Panc1 (cell line): ENCODE measurements around the gene WRNIP1. TPM values are rescaled to one million over a fixed set of nuclear protein-coding genes. Genes with fewer than 3 reads are reported as not detected.

Source experiments
- ATAC-seq: fragments of 200-7000 bp; cut with Tn5 transposase; 2 replicates; pipeline ENCODE4 v1.9.1; 2020; ENCODE audit warnings: mild to moderate bottlenecking, moderate library complexity
- Bru-seq: library from RNA; stranded (reverse); fragments of 400-500 nt; gene quantifications from one replicate; lab custom pipeline; 2021; lab: Mats Ljungman, UMichigan
- BruChase-seq, 2 experiments: library from RNA; stranded (reverse); fragments of 400-500 nt; gene quantifications; one replicate each; lab custom pipeline; 2021; lab: Mats Ljungman, UMichigan
- BruUV-seq: library from RNA; stranded (reverse); fragments of 400-500 nt; replicated peaks from 2 replicates; lab custom pipeline; 2021; lab: Mats Ljungman, UMichigan
- CTCF ChIA-PET: fragments of 300-600 bp; sonication (Branson Sonifier 250); formaldehyde crosslinking; loops from one replicate; lab custom pipeline; 2022; ENCODE audit warnings: antibody characterized with exemption; lab: Charles Lee
- POLR2A ChIA-PET: fragments of 300-600 bp; sonication (Branson Sonifier 250); formaldehyde crosslinking; loops from one replicate; lab custom pipeline; 2022; ENCODE audit warnings: antibody characterized with exemption; lab: Charles Lee
- DNase-seq: peaks from one replicate; pipeline ENCODE4 v3.0.0-alpha.2; 2010; ENCODE audit warnings: low read depth, low spot score
- H3K27ac ChIP-seq: 2 replicates; pipeline ENCODE4 v1.5.1; 2011; ENCODE audit warnings: mild to moderate bottlenecking, low read length, inconsistent platforms
- H3K27me3 ChIP-seq: fragments of 200-500 bp; sonication (Bioruptor generic); 2 replicates; pipeline ENCODE4 v1.6.0; 2014; ENCODE audit warnings: low read length, inconsistent platforms; ENCODE audit not compliant: control insufficient read depth, insufficient read depth
- H3K36me3 ChIP-seq: fragments of 200-500 bp; sonication (Bioruptor generic); 2 replicates; pipeline ENCODE4 v1.5.1; 2014; ENCODE audit warnings: inconsistent platforms, mild to moderate bottlenecking, low read length, moderate library complexity; ENCODE audit not compliant: control insufficient read depth, insufficient read depth
- H3K4me1 ChIP-seq: 2 replicates; pipeline ENCODE4 v1.5.1; 2011; ENCODE audit warnings: inconsistent platforms, mild to moderate bottlenecking, low read length, moderate library complexity; ENCODE audit not compliant: control insufficient read depth, insufficient read depth
- H3K4me3 ChIP-seq, 2 experiments: 2 replicates each; pipeline ENCODE4 v1.5.1; 2011 to 2012; ENCODE audit warnings: low read depth in 2 of 2, low read length in 2 of 2, mild to moderate bottlenecking in 2 of 2, inconsistent platforms in 1 of 2, moderate library complexity in 1 of 2
- H3K9me3 ChIP-seq: fragments of 200-500 bp; sonication (Bioruptor generic); 2 replicates; pipeline ENCODE4 v1.5.1; 2014; ENCODE audit warnings: low read depth, mild to moderate bottlenecking, inconsistent platforms, low read length, moderate library complexity; ENCODE audit not compliant: control insufficient read depth, insufficient read depth
- POLR2AphosphoS5 ChIP-seq: IDR thresholded peaks from 2 replicates; pipeline ENCODE4 v1.6.1; 2012; ENCODE audit warnings: mild to moderate bottlenecking, low read depth, low read length, moderate library complexity
- REST ChIP-seq, 2 experiments: IDR thresholded peaks; 2 replicates each; pipeline ENCODE4 v1.6.1; 2011 to 2012; ENCODE audit warnings: low read depth in 2 of 2, control low read depth in 1 of 2, low read length in 1 of 2, mild to moderate bottlenecking in 1 of 2, moderate library complexity in 1 of 2; ENCODE audit not compliant: insufficient read depth in 1 of 2
- SIN3A ChIP-seq: IDR thresholded peaks from 2 replicates; pipeline ENCODE4 v1.6.1; 2012; ENCODE audit warnings: low read depth, mild to moderate bottlenecking, low read length, moderate library complexity, borderline replicate concordance; ENCODE audit not compliant: insufficient read depth
- TCF7L2 ChIP-seq: IDR thresholded peaks from 2 replicates; pipeline ENCODE4 v1.6.1; 2011; ENCODE audit warnings: mild to moderate bottlenecking, low read depth, low read length, inconsistent platforms
- in situ Hi-C: cut with HindIII; loops from 2 replicates; pipeline ENCODE4 v1.10.0; 2016; ENCODE audit warnings: low sequenced_read_pairs, low pct_unique_long_range_greater_than_20kb
- intact Hi-C: fragments of 100-400 bp; cut with micrococcal nuclease; formaldehyde crosslinking; loops from one replicate; pipeline ENCODE4 v1.10.0; 2022; ENCODE audit not compliant: unreplicated experiment
- long read RNA-seq: library from polyadenylated mRNA; unstranded; transcript quantifications from one replicate; pipeline ENCODE4 v2.0.0, GENCODE V29; 2021; ENCODE audit not compliant: unreplicated experiment
- polyA plus RNA-seq: library from polyadenylated mRNA; unstranded; fragments of >200 nt; gene quantifications from one replicate; pipeline ENCODE4 v1.2.1, GENCODE V29; 2012; ENCODE audit warnings: missing spikeins; ENCODE audit not compliant: insufficient read length
- total RNA-seq: library from RNA; stranded (reverse); gene quantifications from one replicate; pipeline ENCODE4 v1.2.1, GENCODE V29; 2021; ENCODE audit not compliant: unreplicated experiment
- TF ChIP-seq, protein P1 (sequence below): fragments of 450-650 bp; IDR thresholded peaks from 2 replicates; pipeline ENCODE4 v1.5.1; 2017; ENCODE audit warnings: mild to moderate bottlenecking

Gene WRNIP1
- 69.1 TPM for total RNA-seq
- polyA plus RNA-seq, result 66.7 TPM
- percentile 89 among the genes with signal in this experiment for Bru-seq, nascent RNA
- BruChase-seq, experiment 1, labeled RNA remaining after a 2-hour chase, result percentile 86 among the genes with signal in this experiment
- BruChase-seq, experiment 2, labeled RNA remaining after a 6-hour chase, result percentile 87 among the genes with signal in this experiment
- long read RNA-seq, transcript WRNIP1-203 (7 exons, 2,595 nt), result minor isoform, 26 of 400 reads
- long read RNA-seq, transcript WRNIP1-204 (7 exons, 2,670 nt), result major isoform, 341 of 400 reads
- long read RNA-seq, partial matches to known transcripts, result 11 of 400 reads
- long read RNA-seq, other reads (novel, unspliced or antisense), result 22 of 400 reads

DNA sequence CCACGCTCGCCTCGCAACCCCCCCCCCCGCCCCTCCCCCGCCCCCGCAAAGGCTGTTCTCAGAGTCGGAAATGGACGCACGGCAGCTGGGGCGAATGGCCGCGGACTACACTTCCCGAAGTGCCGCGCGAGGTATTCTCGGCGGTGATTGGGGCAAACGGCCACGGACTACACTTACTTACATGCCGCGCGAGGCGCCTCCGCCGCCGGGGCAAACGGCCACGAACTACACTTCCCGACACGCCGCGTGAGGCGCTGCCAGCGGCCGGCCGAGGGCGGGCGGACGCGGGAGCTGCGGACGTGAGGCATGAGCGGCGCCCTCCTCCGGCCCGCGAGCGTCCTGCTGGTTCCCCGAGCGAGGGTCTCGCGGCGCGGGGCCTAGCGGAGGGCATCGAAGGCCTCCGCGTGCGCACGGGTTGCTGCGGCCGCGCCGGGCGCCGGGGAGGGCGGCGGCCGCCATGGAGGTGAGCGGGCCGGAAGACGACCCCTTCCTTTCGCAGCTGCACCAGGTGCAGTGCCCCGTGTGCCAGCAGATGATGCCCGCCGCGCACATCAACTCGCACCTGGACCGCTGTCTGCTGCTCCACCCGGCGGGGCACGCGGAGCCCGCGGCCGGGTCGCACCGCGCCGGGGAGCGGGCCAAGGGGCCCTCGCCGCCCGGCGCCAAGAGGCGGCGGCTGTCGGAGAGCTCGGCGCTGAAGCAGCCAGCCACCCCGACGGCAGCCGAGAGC lies at the start of gene WRNIP1:
WRNIP1 (plus strand) TSS at position 228 of the 730 bp plus-strand sequence; CDS start at position 458, 230 bp downstream.
- CTCF ChIA-PET, result interaction anchor here (0.6 to 1.4 kb wide), 2 partner anchors 81 to 638 kb away, joined by 3 read pairs; no protein-coding TSS in a partner anchor
- TF ChIP-seq, protein P1, sequence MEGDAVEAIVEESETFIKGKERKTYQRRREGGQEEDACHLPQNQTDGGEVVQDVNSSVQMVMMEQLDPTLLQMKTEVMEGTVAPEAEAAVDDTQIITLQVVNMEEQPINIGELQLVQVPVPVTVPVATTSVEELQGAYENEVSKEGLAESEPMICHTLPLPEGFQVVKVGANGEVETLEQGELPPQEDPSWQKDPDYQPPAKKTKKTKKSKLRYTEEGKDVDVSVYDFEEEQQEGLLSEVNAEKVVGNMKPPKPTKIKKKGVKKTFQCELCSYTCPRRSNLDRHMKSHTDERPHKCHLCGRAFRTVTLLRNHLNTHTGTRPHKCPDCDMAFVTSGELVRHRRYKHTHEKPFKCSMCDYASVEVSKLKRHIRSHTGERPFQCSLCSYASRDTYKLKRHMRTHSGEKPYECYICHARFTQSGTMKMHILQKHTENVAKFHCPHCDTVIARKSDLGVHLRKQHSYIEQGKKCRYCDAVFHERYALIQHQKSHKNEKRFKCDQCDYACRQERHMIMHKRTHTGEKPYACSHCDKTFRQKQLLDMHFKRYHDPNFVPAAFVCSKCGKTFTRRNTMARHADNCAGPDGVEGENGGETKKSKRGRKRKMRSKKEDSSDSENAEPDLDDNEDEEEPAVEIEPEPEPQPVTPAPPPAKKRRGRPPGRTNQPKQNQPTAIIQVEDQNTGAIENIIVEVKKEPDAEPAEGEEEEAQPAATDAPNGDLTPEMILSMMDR, result peak; percentile 88
- no peak; a peak in 1 of 4 replicates for TF ChIP-seq REST (IDR thresholded peaks at IDR 0.05; ENCODE audit: insufficient read depth in 1 of 2, low read depth in 2 of 2, low read length in 1 of 2)
- POLR2A ChIA-PET, result interaction anchor here (0.6 to 1.4 kb wide), 4 partner anchors 9 to 648 kb away, joined by 4 to 5 read pairs (median 4); no protein-coding TSS in a partner anchor
- no peaks in the 10 kb centered on the region; the same call in 1 of the 2 replicates for H3K36me3 ChIP-seq
- peak within 1 kb of the TSS; percentile 97 for H3K27ac ChIP-seq
- intact Hi-C loops, result no loop called here
- peak; percentile 94 for ATAC-seq
- BruUV-seq, result no TSS peak
- no peaks in the 10 kb centered on the region for H3K27me3 ChIP-seq
- 0 out of 2 replicates have a peak, but pooled peaks cover 2% of the 10 kb centered on the region for H3K9me3 ChIP-seq
- DNase-seq, result peak; percentile 88
- in situ Hi-C loops, result no loop called here
- H3K4me1 ChIP-seq, result peaks cover 33% of the 10 kb centered on the region
- peak within 1 kb of the TSS; percentile 89 to 91 for H3K4me3 ChIP-seq

- no TSS peak for BruUV-seq
- H3K27me3 ChIP-seq, result peaks cover 4% of the 10 kb centered on the region; the same call in 1 of the 2 replicates
- TF ChIP-seq, protein P1, result no peak
- TF ChIP-seq SIN3A, result no peak
- TF ChIP-seq REST (IDR thresholded peaks at IDR 0.05; ENCODE audit: insufficient read depth in 1 of 2, low read depth in 2 of 2, low read length in 1 of 2), result no peak
- TF ChIP-seq POLR2AphosphoS5, result no peak
- TF ChIP-seq TCF7L2, result no peak
- H3K9me3 ChIP-seq, result no peaks in the 10 kb centered on the region
- no peak overlapping the region for H3K4me3 ChIP-seq
- ChIA-PET POLR2A (no interaction called here), CTCF (no interaction called here)
- no peaks in the 10 kb centered on the region for H3K36me3 ChIP-seq
- in situ Hi-C loops, result no loop called here
- no peak overlapping the region for H3K27ac ChIP-seq
- no peak for ATAC-seq
- no peak for DNase-seq
- intact Hi-C loops, result no loop called here
- H3K4me1 ChIP-seq, result no peaks in the 10 kb centered on the region
Observed at GRCh38 chr6:2715737-2716136, 49.5 kb upstream of the WRNIP1 start.
